ENCODE measurements around the gene FHL1. TPM values are rescaled to one million over a fixed set of nuclear protein-coding genes. Genes with fewer than 3 reads are reported as not detected.

The FHL1 gene
- total RNA-seq, 1 donor: 98.1 TPM

- no peak for TF ChIP-seq CTCF (IDR thresholded peaks at IDR 0.05; ENCODE audit: insufficient read depth, low read length)
- peak; percentile 57 for DNase-seq (ENCODE audit: low read depth)
- H3K4me3 ChIP-seq (ENCODE audit: low read depth, low read length): no peak overlapping the region
These were observed 32.0 kb upstream of the FHL1 start for GRCh38 chrX:136115126-136115903.

GRCh38 chrX:136115904-136116297 is 31.4 kb upstream of the FHL1 start:
- no peak overlapping the region for H3K4me3 ChIP-seq (ENCODE audit: low read depth, low read length)
- no peak for TF ChIP-seq CTCF (IDR thresholded peaks at IDR 0.05; ENCODE audit: insufficient read depth, low read length)
- no peak for DNase-seq (ENCODE audit: low read depth)

GRCh38 chrX:136121788-136122187 is 25.5 kb upstream of the FHL1 start:
- no peak overlapping the region for H3K4me3 ChIP-seq (ENCODE audit: low read depth, low read length)
- DNase-seq (ENCODE audit: low read depth): peak; percentile 84
- TF ChIP-seq CTCF (IDR thresholded peaks at IDR 0.05; ENCODE audit: insufficient read depth, low read length): no peak

- DNase-seq (ENCODE audit: low read depth): no peak
- TF ChIP-seq CTCF (IDR thresholded peaks at IDR 0.05; ENCODE audit: insufficient read depth, low read length): no peak
- no peak overlapping the region for H3K4me3 ChIP-seq (ENCODE audit: low read depth, low read length)
These were observed 25.1 kb upstream of the FHL1 start for GRCh38 chrX:136122207-136122606.

- H3K4me3 ChIP-seq (ENCODE audit: low read depth, low read length): no peak overlapping the region
- no peak for TF ChIP-seq CTCF (IDR thresholded peaks at IDR 0.05; ENCODE audit: insufficient read depth, low read length)
- no peak for DNase-seq (ENCODE audit: low read depth)
These were observed 22.2 kb upstream of the FHL1 start for GRCh38 chrX:136125106-136125505.

- TF ChIP-seq CTCF (IDR thresholded peaks at IDR 0.05; ENCODE audit: insufficient read depth, low read length): no peak
- DNase-seq (ENCODE audit: low read depth): no peak
- no peak overlapping the region for H3K4me3 ChIP-seq (ENCODE audit: low read depth, low read length)
These were observed 21.0 kb upstream of the FHL1 start for GRCh38 chrX:136126371-136126770.
